GM12878 (cell line): ENCODE measurements around the gene MTO1. TPM values are rescaled to one million over a fixed set of nuclear protein-coding genes. Genes with fewer than 3 reads are reported as not detected.

Experiments used
- CHD1 ChIP-seq: IDR thresholded peaks from 2 replicates; pipeline ENCODE4 v1.6.1; 2012; ENCODE audit warnings: low read depth, low read length, improper control_type of control experiment
- CREB1 ChIP-seq: IDR thresholded peaks from 2 replicates; pipeline ENCODE4 v1.6.1; 2012; ENCODE audit warnings: low read depth, mild to moderate bottlenecking, inconsistent platforms
- FOXK2 ChIP-seq: fragments of 450-650 bp; IDR thresholded peaks from 2 replicates; pipeline ENCODE4 v1.6.1; 2017; ENCODE audit warnings: mild to moderate bottlenecking, moderate library complexity
- GATAD2B ChIP-seq: fragments of 450-650 bp; conservative IDR thresholded peaks from 2 replicates; pipeline ENCODE4 v1.6.1; 2017; ENCODE audit warnings: low read depth, mild to moderate bottlenecking, moderate library complexity
- HCFC1 ChIP-seq: fragments of 150-350 bp; IDR thresholded peaks from 2 replicates; pipeline ENCODE4 v1.6.1; 2014; ENCODE audit warnings: low read length
- HDAC2 ChIP-seq: fragments of 200-600 bp; sonication (generic); IDR thresholded peaks from 2 replicates; pipeline ENCODE4 v1.6.1; 2017
- HSF1 ChIP-seq: fragments of 150-350 bp; IDR thresholded peaks from 2 replicates; pipeline ENCODE4 v1.6.1; 2014; ENCODE audit warnings: mild to moderate bottlenecking, low read depth, low read length
- IRF5 ChIP-seq: fragments of 450-650 bp; IDR thresholded peaks from 2 replicates; pipeline ENCODE4 v1.6.1; 2017; ENCODE audit warnings: borderline replicate concordance
- KDM1A ChIP-seq: fragments of 200-600 bp; sonication (generic); IDR thresholded peaks from 2 replicates; pipeline ENCODE4 v1.6.1; 2016; ENCODE audit warnings: borderline replicate concordance
- NKRF ChIP-seq: fragments of 450-650 bp; conservative IDR thresholded peaks from 2 replicates; pipeline ENCODE4 v1.6.1; 2017; ENCODE audit warnings: mild to moderate bottlenecking, moderate library complexity
- RAD51 ChIP-seq: fragments of 450-650 bp; IDR thresholded peaks from 2 replicates; pipeline ENCODE4 v1.6.1; 2016; ENCODE audit warnings: moderate library complexity, mild to moderate bottlenecking, inconsistent platforms
- RBBP5 ChIP-seq: fragments of 200-600 bp; sonication (generic); conservative IDR thresholded peaks from 2 replicates; pipeline ENCODE4 v1.6.1; 2016
- SMARCA5 ChIP-seq: fragments of 450-650 bp; IDR thresholded peaks from 2 replicates; pipeline ENCODE4 v1.6.1; 2017; ENCODE audit warnings: mild to moderate bottlenecking
- SREBF1 ChIP-seq: IDR thresholded peaks from 2 replicates; pipeline ENCODE4 v1.6.1; 2012; ENCODE audit warnings: mild to moderate bottlenecking, low read length
- STAT3 ChIP-seq: IDR thresholded peaks from 2 replicates; pipeline ENCODE4 v1.6.1; 2011; ENCODE audit warnings: low read depth, low read length, improper control_type of control experiment
- SUPT20H ChIP-seq: IDR thresholded peaks from 2 replicates; pipeline ENCODE4 v1.6.1; 2011; ENCODE audit warnings: low read depth, mild to moderate bottlenecking, low read length, moderate library complexity, borderline replicate concordance; ENCODE audit not compliant: control insufficient read depth
- TAF1 ChIP-seq: IDR thresholded peaks from 2 replicates; pipeline ENCODE4 v1.6.1; 2011; ENCODE audit warnings: mild to moderate bottlenecking, low read depth, low read length, borderline replicate concordance
- TBL1XR1 ChIP-seq: IDR thresholded peaks from 2 replicates; pipeline ENCODE4 v1.6.1; 2012; ENCODE audit warnings: low read depth, low read length, improper control_type of control experiment
- ZBTB4 ChIP-seq: fragments of 450-650 bp; formaldehyde crosslinking; IDR thresholded peaks from 2 replicates; pipeline ENCODE4 v1.4.0; 2022; ENCODE audit warnings: mild to moderate bottlenecking, moderate library complexity
- ZBTB40 ChIP-seq: fragments of 450-650 bp; IDR thresholded peaks from 2 replicates; pipeline ENCODE4 v1.6.1; 2016; ENCODE audit warnings: mild to moderate bottlenecking, moderate library complexity, borderline replicate concordance
- polyA plus RNA-seq, 11 experiments: library from polyadenylated mRNA; depleted of rRNA in 4 of 11; unstranded in 6 of 11; stranded (reverse) in 5 of 11; fragments of >200 nt; fragmentation: Nextera tagmentation in 4 of 11; fragmentation: Illumina TruSeq in 1 of 11; extraction: Ambion mirVana in 4 of 11; extraction: Trizol in 1 of 11; gene quantifications; 1 replicate in 1 of 11; 2 replicates in 10 of 11; pipeline versions ENCODE4 v1.2.1 to v1.2.3, GENCODE V29; 2011 to 2016; ENCODE audit warnings: inconsistent platforms in 2 of 11, missing spikeins in 2 of 11, low read depth in 1 of 11
- total RNA-seq, 4 experiments: library from RNA; depleted of rRNA in 3 of 4; stranded (reverse); fragments of >200 nt in 3 of 4; fragmentation: Illumina TruSeq in 1 of 4; extraction: Trizol in 1 of 4; gene quantifications; 2 replicates each; pipeline versions ENCODE4 v1.2.1 to v1.2.3, GENCODE V29; 2013 to 2021

The MTO1 gene
- total and polyA plus RNA-seq, 10 of the 15 experiments (the other 5 are each of a cell fraction or from before 2014, with no cell fraction given) = 24.8 to 53.6 (median 33.1) TPM

GRCh38 chr6:73452107-73452461, 9.5 kb upstream of the MTO1 start, which contains the start of gene CGAS (continued):
- TF ChIP-seq STAT3 = no peak
- TF ChIP-seq RBBP5 = no peak
- peak; percentile 53; the same call in 1 of the 2 replicates for TF ChIP-seq NKRF
- no peak for TF ChIP-seq HCFC1
- no peak for TF ChIP-seq SMARCA5
- TF ChIP-seq SUPT20H = no peak
- no peak; the same call in 1 of the 2 replicates for TF ChIP-seq GATAD2B
- no peak for TF ChIP-seq FOXK2
- no peak for TF ChIP-seq SREBF1
- no peak for TF ChIP-seq HDAC2
- TF ChIP-seq TBL1XR1 = no peak; the same call in 1 of the 2 replicates
- peak; percentile 8 for TF ChIP-seq CREB1
- peak; percentile 78; the same call in 1 of the 2 replicates for TF ChIP-seq TAF1
- peak; percentile 91 for TF ChIP-seq HSF1
- TF ChIP-seq ZBTB40 = no peak
- TF ChIP-seq CHD1 = no peak
- TF ChIP-seq ZBTB4 (CRISPR knock-in tag) = no peak
- no peak for TF ChIP-seq RAD51
- TF ChIP-seq IRF5 = no peak
- TF ChIP-seq KDM1A = no peak
